ENCODE measurements around the gene CHAT. TPM values are rescaled to one million over a fixed set of nuclear protein-coding genes. Genes with fewer than 3 reads are reported as not detected.

CHAT gene
- total RNA-seq, 1 donor from 2014 or later = not detected

DNA sequence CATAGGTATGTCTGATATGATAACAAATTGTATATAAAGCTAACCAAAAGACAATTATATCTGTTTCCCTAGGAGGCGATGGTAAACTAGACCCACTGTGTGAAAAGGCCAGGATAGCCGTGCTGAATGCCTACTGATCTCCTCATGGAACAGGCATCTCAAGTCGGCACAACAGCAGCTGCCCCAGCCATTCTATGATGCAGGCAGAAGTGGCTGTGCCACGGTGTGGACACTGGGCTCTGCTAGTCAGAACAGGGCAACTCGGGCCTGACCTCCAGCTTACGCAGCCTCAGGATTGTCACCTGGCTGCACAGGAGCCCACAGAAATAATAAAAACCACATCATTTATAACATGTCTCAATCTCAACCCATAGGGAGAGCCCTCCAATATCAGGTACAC, 80.6 kb downstream of the CHAT start:
- Mint-ChIP-seq H3K9me3 (no peaks in the 10 kb centered on the region), H3K4me3 (no peak overlapping the region), H3K36me3 (ENCODE audit: low read depth) (no peaks in the 10 kb centered on the region), H3K4me1 (no peaks in the 10 kb centered on the region), H3K27ac (no peak overlapping the region), H3K27me3 (peaks cover 31% of the 10 kb centered on the region)
- no peak for DNase-seq
- intact Hi-C loops (cut with micrococcal nuclease) = no loop called here

DNA sequence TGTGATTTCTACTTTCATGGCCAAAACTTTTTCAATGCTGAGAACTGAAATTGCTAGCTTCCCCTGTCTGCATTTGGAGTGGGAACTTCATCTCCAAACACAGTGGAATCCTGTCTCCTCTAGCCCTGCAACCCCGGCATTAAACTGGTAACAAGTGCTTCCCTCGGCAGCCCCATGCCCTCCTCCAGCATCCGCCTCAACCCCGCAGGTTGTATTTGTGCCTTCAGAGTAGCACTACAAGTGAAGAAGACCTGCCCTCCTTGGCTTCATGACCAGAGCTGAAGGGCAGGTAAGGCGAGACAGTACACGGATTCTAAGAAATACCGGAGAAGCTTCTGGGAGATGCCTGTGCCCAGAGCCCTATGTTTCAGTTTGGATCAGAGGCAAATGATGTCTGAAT, 82.5 kb downstream of the CHAT start:
- intact Hi-C loops (cut with micrococcal nuclease) = no loop called here
- peaks cover 14% of the 10 kb centered on the region for H3K27me3 Mint-ChIP-seq
- no peak overlapping the region for H3K4me3 Mint-ChIP-seq
- no peaks in the 10 kb centered on the region for H3K4me1 Mint-ChIP-seq
- no peak for DNase-seq
- H3K9me3 Mint-ChIP-seq = no peaks in the 10 kb centered on the region
- H3K36me3 Mint-ChIP-seq (ENCODE audit: low read depth) = no peaks in the 10 kb centered on the region
- no peak overlapping the region for H3K27ac Mint-ChIP-seq

DNA sequence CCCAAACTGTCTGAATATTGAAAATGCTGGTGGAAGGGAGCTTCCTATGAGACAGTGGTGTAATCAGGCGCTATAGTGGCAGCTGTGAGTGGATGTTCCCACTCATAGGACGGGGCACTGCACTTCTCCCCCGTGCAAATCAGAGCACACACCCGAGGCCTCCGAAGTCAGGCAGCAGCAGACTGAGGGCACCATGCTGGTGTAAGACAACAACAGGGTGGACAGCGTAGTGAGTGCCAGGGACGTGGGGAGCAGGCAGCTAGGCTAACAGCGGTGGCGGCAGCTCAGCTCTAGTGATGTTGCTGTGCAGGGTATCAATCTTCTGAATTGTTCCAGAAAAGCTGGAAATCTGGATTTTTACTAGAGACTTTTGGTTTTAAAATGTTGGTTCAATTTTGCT, 84.8 kb downstream of the CHAT start:
- H3K36me3 Mint-ChIP-seq (ENCODE audit: low read depth) = no peaks in the 10 kb centered on the region
- H3K9me3 Mint-ChIP-seq = no peaks in the 10 kb centered on the region
- no peaks in the 10 kb centered on the region for H3K4me1 Mint-ChIP-seq
- intact Hi-C loops (cut with micrococcal nuclease) = no loop called here
- H3K27me3 Mint-ChIP-seq = no peaks in the 10 kb centered on the region
- no peak overlapping the region for H3K4me3 Mint-ChIP-seq
- H3K27ac Mint-ChIP-seq = no peak overlapping the region
- DNase-seq = no peak

DNA sequence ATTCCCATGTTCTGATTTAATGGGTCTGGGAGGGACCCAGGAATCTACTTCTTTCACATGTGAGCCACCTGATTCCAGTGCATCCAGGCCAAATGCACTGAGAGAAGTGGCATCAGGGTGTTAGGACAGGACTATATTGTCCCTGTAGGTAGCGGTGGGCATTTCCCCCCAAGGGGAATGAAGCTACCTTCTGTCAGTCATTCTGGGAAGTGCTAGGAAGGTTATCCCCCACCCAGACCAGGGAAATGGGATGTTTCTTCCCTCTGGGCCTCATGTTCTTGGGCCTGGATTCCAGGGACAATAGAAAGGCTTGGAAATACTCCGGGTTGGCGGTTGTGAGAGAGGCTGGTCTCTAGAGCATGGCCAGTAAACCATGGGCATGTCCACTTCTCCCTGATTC, 86.4 kb downstream of the CHAT start:
- no peaks in the 10 kb centered on the region for H3K9me3 Mint-ChIP-seq
- H3K4me1 Mint-ChIP-seq = no peaks in the 10 kb centered on the region
- no peak overlapping the region for H3K27ac Mint-ChIP-seq
- intact Hi-C loops (cut with micrococcal nuclease) = no loop called here
- H3K27me3 Mint-ChIP-seq = no peaks in the 10 kb centered on the region
- no peak overlapping the region for H3K4me3 Mint-ChIP-seq
- H3K36me3 Mint-ChIP-seq (ENCODE audit: low read depth) = no peaks in the 10 kb centered on the region
- DNase-seq = no peak

DNA sequence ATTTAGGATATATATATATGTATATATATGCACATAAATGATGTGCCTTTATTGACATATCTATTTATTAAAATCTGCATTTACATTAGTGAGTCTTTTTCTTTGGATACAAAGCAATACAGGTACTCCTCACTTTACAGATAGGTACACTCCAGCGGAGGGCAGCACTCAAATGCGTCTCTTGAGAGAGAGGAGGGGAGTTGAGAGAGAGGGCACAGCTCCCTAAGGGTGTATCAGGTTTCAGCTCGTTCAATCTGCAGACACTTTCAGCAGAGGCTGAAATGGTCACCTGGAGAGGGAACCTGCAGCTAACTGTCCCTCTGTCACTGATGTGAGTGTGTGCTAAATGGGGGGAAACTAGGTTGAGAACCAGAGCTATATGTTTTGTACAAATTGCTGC, 87.2 kb downstream of the CHAT start:
- H3K36me3 Mint-ChIP-seq (ENCODE audit: low read depth) = no peaks in the 10 kb centered on the region
- intact Hi-C loops (cut with micrococcal nuclease) = no loop called here
- no peak overlapping the region for H3K4me3 Mint-ChIP-seq
- H3K4me1 Mint-ChIP-seq = no peaks in the 10 kb centered on the region
- no peaks in the 10 kb centered on the region for H3K27me3 Mint-ChIP-seq
- DNase-seq = no peak
- H3K27ac Mint-ChIP-seq = no peak overlapping the region
- no peaks in the 10 kb centered on the region for H3K9me3 Mint-ChIP-seq

DNA sequence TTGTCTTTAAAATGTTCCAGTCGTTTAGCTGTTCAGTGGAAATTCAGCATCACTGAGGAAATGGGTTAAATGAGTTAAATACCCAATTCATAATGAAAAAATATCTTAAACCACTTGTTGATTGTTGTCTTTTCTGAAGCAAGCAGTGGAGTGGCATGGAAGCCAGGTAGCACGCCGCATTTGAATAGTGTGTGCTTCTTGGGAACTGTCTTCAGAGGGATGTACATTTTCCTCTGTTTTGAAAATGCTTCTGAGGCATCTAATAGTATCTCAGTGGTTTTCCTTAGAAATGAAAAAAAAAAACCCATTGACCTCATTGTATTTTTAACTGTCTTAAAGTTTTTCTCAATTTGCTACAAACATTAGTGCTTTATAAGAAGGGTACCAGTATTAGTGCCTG, 93.7 kb downstream of the CHAT start:
- Mint-ChIP-seq H3K4me3 (no peak overlapping the region), H3K27ac (no peak overlapping the region)
- no peak for DNase-seq

DNA sequence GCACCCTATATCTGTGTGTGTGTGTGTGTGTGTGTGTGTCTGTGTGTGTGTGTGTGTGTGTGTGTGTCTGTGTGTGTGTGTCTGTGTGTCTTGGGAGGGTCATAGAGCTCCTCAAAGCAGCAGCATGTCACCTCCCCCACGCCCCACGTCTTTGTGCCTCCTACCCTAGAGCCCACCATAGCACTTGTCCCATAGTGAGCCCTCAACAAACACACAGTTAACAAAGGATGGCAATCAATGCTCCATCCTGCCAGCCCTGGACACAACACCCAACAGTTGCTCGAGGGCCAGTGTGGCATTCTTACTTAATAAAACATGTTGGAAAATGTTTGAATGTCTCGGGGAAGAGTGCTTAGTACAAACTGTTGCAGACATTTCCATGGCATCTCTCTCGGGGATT, 96.1 kb downstream of the CHAT start:
- no peaks in the 10 kb centered on the region for H3K4me1 Mint-ChIP-seq
- no peaks in the 10 kb centered on the region for H3K9me3 Mint-ChIP-seq
- no peak overlapping the region for H3K4me3 Mint-ChIP-seq
- no peak overlapping the region for H3K27ac Mint-ChIP-seq
- intact Hi-C loops (cut with micrococcal nuclease) = no loop called here
- no peaks in the 10 kb centered on the region for H3K36me3 Mint-ChIP-seq (ENCODE audit: low read depth)
- no peaks in the 10 kb centered on the region for H3K27me3 Mint-ChIP-seq
- no peak for DNase-seq

More for the DNA sequence above, 93.7 kb downstream of the CHAT start:
- H3K36me3 Mint-ChIP-seq (ENCODE audit: low read depth) = no peaks in the 10 kb centered on the region
- no peaks in the 10 kb centered on the region for H3K27me3 Mint-ChIP-seq
- no peaks in the 10 kb centered on the region for H3K4me1 Mint-ChIP-seq
- intact Hi-C loops (cut with micrococcal nuclease) = no loop called here
- H3K9me3 Mint-ChIP-seq = no peaks in the 10 kb centered on the region

DNA sequence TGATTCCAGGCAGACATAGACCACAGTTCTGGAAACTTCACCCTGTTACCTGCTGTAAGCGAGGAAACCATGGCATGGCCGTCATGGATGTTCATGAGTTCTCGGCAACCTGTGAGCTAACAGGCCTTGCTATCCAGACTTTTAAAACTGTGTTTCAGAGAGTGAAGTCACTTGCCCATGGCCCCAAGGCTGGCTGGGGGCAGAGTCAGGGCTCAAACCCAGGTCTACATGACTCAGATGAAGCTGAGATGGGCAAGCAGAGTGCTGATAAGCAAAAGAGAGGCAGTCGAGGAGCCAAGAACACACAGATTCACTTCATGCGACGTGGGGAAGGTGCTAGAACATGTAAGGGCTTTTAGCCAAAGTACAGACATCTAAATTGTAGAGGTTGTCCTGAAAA, 97.1 kb downstream of the CHAT start:
- H3K27ac Mint-ChIP-seq = no peak overlapping the region
- no peaks in the 10 kb centered on the region for H3K36me3 Mint-ChIP-seq (ENCODE audit: low read depth)

DNA sequence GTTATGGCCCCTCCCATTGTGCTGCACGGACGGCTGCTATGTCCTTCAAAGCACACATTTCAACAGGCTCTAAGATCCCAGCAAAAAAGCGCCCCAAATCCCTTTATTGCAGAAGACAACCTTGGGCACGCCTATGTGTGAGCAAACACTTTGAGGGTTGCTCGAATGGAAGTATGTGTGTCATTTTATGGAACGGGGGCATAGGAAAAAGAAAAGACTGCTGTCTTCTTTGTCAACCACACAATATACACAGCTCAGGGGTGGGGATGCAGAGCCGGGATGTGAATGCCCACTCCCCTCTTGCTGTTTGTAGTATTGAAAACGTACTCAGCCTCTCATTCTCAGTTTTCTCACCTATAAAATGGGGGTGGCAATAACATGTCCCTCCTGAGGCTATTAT, 97.6 kb downstream of the CHAT start:
- no peaks in the 10 kb centered on the region for H3K27me3 Mint-ChIP-seq
- intact Hi-C loops (cut with micrococcal nuclease) = no loop called here
- H3K4me1 Mint-ChIP-seq = no peaks in the 10 kb centered on the region
- no peak for DNase-seq
- H3K27ac Mint-ChIP-seq = no peak overlapping the region
- no peak overlapping the region for H3K4me3 Mint-ChIP-seq
- no peaks in the 10 kb centered on the region for H3K9me3 Mint-ChIP-seq
- H3K36me3 Mint-ChIP-seq (ENCODE audit: low read depth) = no peaks in the 10 kb centered on the region

More for the DNA sequence above, 97.1 kb downstream of the CHAT start:
- H3K4me3 Mint-ChIP-seq = no peak overlapping the region
- H3K27me3 Mint-ChIP-seq = no peaks in the 10 kb centered on the region
- no peaks in the 10 kb centered on the region for H3K4me1 Mint-ChIP-seq
- intact Hi-C loops (cut with micrococcal nuclease) = no loop called here
- no peak for DNase-seq
- H3K9me3 Mint-ChIP-seq = no peaks in the 10 kb centered on the region

DNA sequence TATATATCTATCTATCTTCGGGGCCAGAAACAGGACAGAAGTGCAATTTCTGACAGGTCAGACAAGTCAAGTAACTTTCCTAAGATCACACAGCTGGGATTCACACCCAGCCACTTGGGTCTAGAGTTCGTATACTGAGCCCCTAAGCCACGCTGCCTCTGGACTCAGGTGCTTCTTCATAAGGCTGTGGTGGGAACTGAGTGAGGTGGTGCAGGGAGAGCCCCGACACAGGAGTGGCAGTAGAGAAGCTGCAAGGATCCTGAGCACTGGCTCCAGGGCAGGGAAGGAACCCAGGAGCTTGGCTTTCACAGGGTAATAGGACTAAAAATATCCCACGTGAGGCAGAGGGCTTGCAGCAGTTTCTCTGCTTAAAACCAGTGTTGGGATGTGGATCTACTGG, 99.4 kb downstream of the CHAT start:
- no peak for DNase-seq
- intact Hi-C loops (cut with micrococcal nuclease) = no loop called here
- Mint-ChIP-seq H3K4me3 (no peak overlapping the region), H3K9me3 (no peaks in the 10 kb centered on the region), H3K36me3 (ENCODE audit: low read depth) (no peaks in the 10 kb centered on the region), H3K27ac (no peak overlapping the region), H3K4me1 (no peaks in the 10 kb centered on the region), H3K27me3 (no peaks in the 10 kb centered on the region)

Other genes with a start within 250 kb of the CHAT start
- 0.09 TPM in 1 of 2 replicates, not detected in the other for gene DRGX, start 217.9 kb upstream of the CHAT start, total RNA-seq
- gene ERCC6, start 74.9 kb upstream of the CHAT start, total RNA-seq = 13.8 and 14.5 TPM in 2 replicates
- gene SLC18A3, start 3.7 kb upstream of the CHAT start, total RNA-seq = not detected in 2 replicates
- gene C10orf53, start 65.6 kb downstream of the CHAT start, total RNA-seq = not detected in 2 replicates
- 0.89 and 0.97 TPM in 2 replicates for gene OGDHL, start 148.3 kb downstream of the CHAT start, total RNA-seq